Measurements from ENCODE around the gene ABHD3.
"Not testable (repeated sequence)": the region's sequence is repeated elsewhere in the genome, so short reads cannot be mapped to it uniquely, and the experiment has no call there.

The ABHD3 gene

DNA sequence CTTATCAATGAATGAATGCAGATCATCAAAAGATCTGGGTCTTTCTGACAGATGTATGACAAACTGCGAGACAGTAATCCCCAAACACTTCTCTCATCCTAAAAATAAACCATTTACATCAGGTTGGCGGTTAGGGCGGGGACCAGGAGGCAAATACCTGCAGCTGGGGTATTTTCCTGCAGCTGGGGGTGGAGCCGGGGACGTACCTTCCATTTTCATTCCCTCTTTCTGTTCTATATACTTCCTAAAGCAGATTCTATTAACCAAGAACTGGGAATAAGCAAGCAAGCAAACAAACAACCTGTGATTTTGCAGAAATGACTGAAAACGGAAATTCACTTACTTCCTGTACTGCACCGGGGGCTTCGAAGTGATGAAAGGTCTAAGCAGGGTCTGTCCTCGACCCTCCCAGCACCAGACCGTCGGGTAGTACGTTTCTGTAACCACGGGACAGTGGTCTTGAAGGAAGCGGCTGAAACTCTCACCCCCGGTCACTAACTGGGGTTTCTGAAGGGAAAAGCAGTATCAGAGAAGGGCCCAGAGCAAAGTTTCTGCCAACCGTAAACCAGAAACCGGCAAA, 1.2 kb downstream of the ABHD3 start:
- DNase-seq = no peak

DNA sequence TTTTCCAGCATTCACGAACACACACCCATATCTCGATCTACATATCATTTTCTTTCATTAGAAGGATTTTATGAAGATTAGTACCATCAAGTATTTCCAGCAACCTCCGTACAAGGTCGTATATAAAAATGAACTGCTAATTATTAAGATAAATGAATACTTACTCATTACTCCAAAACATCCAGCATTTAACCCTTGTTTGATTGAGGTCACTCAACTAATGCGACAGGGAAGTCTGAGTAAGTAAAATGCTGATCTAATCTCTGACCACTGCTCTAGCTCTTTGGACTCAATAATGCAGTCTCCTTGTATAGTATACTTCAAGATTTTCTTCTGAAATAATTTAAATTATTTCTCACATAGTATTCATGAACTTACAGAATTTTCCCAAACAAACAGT, 2.0 kb downstream of the ABHD3 start:
- no peak for DNase-seq

DNA sequence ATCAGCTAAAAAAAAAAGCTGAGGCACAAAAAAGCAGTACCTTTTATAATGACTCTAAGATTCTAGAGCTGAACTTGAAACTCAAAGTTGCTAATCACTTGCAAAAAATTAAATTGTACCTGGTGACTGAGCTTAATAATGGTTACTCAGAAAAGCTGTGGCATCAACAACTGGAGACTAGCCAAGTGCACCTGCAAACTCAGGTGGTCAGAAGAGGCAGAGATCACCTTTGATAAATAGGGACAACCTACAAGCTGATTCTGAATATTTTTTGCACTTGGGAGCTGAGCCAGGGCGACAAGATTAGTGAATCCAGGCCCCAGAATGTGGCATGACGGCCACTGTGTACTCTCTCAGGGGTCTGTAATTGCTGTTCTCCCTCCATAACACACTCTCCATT, 3.0 kb downstream of the ABHD3 start:
- DNase-seq = no peak

GRCh38 chr18:21700528-21701075, 4.0 kb downstream of the ABHD3 start:
- no peak for DNase-seq

DNA sequence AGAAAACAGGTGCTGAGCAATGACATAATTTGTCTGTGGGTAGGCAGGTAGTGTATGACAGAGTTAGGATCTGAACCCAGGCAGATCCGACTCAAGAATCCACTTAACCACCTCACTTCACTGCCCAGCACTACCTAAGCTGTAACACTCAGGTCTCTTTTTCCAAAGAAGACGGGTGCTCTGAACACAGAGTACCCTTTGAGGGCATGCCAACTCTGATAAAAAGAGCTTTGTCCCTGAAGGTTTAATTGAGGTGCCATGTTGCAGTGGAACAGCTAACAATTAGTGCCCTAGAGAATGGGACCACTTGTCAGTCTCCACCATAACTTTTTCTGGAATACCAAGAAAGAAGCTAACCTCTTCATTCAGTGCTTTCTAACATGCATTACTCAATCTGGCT, 11.3 kb downstream of the ABHD3 start:
- DNase-seq = no peak

GRCh38 chr18:21689736-21690135, 14.8 kb downstream of the ABHD3 start:
- DNase-seq = no peak

DNA sequence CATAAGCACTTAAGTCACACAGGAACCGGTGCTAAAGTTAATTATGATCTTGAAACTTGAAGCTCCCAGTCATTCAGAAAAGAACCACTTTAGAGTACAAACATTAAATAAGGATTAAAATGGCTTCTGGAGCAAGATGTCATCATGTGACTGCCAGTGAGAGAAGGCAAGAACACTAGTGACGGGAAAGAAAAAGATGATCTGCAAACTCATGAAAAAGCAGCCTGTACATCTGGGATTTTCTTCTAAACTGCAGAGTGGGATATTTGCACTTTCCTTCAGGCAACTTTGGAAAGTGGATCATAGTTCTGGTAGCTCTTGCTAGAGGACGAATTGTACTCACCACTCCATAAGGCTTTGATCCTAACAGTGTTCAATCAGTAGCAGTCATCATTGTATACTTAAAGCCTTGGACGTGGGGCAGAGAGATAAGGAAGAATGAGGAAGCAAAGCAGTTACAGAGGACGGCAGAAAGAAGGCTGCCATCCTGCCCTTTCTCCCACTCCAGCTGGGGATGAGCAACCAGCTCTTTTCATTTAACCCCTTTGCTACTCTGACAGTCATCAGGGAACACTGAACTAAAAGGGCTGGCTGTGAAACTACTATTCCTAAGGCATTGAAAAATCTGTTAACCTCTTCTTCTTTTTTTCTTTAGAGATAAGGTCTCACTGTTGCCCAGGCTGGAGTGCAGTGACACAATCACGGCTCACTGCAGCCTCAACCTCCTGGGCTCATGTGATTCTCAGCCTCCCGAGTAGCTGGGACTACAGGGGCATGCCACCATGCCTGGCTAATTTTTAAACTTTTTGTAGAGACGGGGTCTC, 18.1 kb downstream of the ABHD3 start:
- DNase-seq = no peak

DNA sequence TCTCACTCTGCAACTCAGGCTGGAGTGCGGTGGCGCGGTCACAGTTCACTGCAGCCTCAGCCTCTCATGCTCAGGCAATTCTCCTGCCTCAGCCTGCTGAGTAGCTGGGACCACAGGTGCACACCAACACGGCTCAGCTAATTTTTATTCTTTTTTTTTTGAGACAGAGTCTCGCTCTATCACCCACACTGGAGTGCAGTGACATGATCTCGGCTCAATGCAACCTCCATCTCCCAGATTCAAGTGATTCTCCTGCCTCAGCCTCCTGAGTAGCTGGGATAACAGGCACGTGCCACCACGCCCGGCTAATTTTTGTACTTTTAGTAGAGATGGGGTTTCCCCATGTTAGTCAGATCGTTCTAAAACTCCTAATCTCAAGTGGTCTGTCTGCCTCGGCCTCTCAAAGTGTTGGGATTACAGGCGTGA, 19.0 kb downstream of the ABHD3 start:
- not testable (repeated sequence) for DNase-seq

DNA sequence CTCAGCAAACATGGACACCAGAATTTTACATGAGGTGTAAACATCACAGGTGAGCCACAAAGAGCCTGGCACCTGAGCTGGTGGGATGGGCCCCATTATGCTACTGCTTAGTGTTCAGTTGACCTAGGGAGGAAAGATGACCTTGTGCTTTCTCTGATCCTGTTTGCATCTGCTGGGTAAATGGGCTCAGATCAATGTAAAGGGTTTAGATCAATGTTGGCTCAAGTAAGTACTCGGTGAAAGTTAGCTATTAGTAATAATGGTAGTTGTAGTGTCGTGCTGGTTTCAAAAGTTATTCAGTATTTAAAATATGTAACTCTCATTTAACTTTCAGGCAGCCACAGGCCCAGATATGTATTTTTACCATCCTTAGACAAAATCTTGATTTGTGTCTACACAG, 19.8 kb downstream of the ABHD3 start:
- no peak for DNase-seq

DNA sequence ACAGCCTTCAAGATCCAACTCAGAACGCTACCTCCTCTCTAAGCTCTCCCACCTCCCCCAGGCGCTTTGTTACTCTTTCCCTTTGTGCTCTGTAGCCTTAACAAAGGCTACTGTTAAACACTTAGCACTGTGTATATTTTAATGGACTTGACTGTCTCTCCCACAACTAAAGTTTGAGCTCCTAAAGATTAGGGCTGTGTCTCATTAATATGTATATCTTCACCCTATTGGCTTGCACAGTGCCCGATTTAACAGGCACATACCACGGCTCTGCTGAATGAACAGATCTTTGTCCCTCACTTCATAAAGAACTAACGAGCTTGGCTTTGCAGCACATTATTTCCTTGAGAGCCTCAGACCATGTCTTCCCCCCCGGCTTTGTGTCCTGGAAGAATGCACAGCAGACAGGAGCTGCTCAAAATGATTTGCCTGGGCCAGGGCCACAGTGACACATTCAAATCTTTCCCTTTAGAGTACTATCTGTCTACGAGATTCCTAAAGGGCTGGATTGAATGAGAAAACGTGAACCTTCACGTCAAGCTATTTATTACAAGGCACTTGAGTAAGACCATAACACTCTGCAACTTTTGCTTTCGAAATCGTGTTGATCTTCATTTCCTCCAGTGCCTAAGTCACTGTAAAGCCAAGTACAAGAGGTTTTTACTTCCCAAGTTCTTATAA, 22.1 kb downstream of the ABHD3 start:
- no peak for DNase-seq

GRCh38 chr18:21680161-21680560, 24.4 kb downstream of the ABHD3 start:
- DNase-seq = no peak

DNA sequence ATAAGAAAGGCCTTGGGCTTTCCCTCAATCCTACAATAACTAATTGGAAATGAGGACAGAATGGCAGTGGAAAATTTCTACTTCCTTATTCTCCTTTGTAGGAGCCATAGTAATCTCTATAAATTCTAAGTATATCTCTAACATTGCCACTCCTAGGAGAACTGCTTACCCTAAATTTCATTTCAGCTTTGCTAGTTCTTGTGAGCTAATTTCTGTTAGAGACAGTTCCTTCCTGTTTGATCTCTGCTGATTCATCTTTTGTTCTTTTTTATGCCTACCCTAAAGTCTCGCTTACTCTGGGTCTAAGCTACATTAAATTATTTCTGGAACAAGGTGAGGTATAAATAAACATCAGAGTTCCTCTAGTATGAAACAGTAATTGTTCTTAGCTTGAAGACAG, 25.7 kb downstream of the ABHD3 start:
- no peak for DNase-seq

- DNase-seq = not testable (repeated sequence)
These were observed 29.2 kb downstream of the ABHD3 start for GRCh38 chr18:21675354-21675753.

DNA sequence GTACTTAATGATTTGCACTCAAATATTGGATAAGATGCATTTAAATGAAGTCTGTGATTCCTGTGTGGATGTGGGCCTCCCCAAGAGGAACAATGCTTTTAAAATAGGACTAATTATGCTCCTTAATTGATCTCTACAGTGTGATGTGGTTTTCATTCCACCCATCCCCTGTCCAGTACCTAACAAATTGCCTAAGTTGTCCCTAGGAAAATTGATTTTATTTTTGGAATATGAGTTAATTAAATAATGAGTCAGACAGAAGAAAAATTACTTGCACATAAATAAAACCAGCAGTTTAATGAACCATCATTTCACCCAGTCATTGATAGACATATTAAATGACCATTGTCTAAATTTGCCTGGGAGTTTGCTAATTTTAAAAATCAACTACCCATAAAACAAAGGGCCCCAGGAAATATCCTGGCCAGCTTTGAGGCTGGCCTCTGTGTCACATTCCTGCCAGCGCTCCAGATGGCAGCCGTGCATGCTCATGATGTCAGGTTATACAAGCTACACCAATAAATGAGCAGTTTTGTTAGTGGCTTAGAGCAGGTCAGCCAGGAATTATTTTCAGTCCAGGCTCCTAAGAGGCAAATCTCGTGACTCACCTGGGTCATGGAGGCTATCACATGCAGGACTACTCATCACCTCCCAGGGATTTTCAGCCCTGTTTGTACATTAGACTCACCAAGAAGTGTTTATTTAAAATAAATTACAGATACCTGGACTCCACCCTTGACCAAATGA, 31.9 kb downstream of the ABHD3 start:
- DNase-seq = no peak

- no peak for DNase-seq
These were observed 34.8 kb downstream of the ABHD3 start for GRCh38 chr18:21669736-21670285.

GRCh38 chr18:21664069-21664468, 40.5 kb downstream of the ABHD3 start:
- DNase-seq = no peak

DNA sequence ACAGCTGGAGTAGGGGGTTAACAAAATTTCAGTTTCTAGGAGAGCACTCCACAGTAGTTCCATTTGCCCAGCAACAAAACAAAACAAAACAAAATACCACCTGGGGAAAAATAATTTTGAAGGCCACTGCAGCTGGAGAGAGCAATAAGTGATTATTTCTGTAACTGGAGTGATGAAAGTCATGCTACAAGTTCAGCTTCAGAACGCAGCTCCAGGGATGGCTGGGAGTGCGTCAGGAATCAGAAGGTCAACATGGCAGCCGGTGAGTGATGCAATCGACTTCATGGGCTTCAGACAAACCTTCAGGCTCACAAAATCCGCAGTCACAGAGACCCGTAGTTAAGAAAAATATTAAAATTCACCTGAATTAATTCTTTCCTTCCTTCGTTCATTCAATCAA, 41.0 kb downstream of the ABHD3 start:
- DNase-seq = no peak

DNA sequence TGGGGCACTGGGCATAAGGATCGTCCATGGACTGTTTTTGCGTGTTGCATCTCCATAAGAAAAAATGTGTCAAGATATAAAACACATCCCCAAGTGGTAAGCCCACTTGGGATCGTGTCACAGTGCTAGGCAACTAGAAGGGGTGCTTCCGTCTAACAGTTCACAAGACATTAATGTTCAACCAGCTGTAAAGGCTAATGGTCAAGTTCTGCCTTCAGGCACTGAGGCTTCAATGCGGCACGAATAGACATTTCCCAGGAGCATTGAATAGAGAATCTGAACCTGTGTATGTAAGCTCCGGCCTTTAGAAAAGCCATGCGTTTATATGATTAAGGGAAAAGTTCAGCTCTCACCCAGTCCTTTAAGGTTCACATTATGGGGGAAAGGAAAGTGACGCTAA, 42.0 kb downstream of the ABHD3 start:
- DNase-seq = no peak

- DNase-seq = no peak
These were observed 44.5 kb downstream of the ABHD3 start for GRCh38 chr18:21660078-21660477.

DNA sequence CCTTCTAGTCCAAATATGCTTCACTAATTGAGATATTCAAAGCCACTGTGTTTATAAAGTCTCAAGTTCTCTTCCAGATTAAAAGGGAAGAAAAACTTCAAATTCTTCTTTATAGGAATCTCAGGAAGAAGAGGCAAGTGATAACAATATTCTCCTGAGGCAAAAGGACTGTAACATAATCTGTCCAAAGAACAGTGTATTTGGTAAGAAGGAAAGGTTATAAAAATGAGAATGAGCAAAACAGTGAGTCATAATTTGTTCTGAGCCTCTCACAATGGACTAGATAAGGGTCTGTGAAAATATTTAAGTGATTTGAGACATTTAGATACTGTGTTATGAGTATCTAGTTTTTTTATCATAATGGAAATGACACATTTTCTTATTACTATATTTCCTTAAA, 48.2 kb downstream of the ABHD3 start:
- DNase-seq = no peak

- DNase-seq = no peak
These were observed 51.2 kb downstream of the ABHD3 start for GRCh38 chr18:21653361-21653760.

- DNase-seq = no peak
These were observed 52.5 kb downstream of the ABHD3 start for GRCh38 chr18:21652073-21652472.

GRCh38 chr18:21650311-21650710, 54.3 kb downstream of the ABHD3 start:
- no peak for DNase-seq
